Uterus (tissue), 4 donors: ENCODE measurements around the gene DLK1. TPM values are rescaled to one million over a fixed set of nuclear protein-coding genes. Genes with fewer than 3 reads are reported as not detected.

Source experiments
- DNase-seq, 2 donors: peaks; one replicate each; pipeline ENCODE4 v3.0.0-alpha.2; 2019 to 2020
- H3K27ac ChIP-seq, 2 donors: fragments of 200-600 bp; sonication (generic); 1 replicate in 1 of 2; 2 replicates in 1 of 2; pipeline ENCODE4 v1.5.1; 2016 to 2018
- H3K27me3 ChIP-seq, 2 donors: fragments of 200-600 bp; sonication (generic); one replicate each; pipeline ENCODE4 v1.5.1; 2018 to 2019; ENCODE audit warnings: control low read depth in 1 of 2
- H3K36me3 ChIP-seq, 2 donors: fragments of 200-600 bp; sonication (generic); one replicate each; pipeline ENCODE4 v1.5.1; 2019; ENCODE audit warnings: control low read depth in 1 of 2
- H3K4me1 ChIP-seq, 2 donors: fragments of 200-600 bp; sonication (generic); one replicate each; pipeline ENCODE4 v1.5.1; 2018 to 2019; ENCODE audit warnings: control low read depth in 1 of 2
- H3K4me3 ChIP-seq, 2 donors: fragments of 200-600 bp; sonication (generic); 1 replicate in 1 of 2; 2 replicates in 1 of 2; pipeline ENCODE4 v1.5.1; 2018 to 2019; ENCODE audit warnings: mild to moderate bottlenecking in 1 of 2
- H3K9me3 ChIP-seq, 2 donors: fragments of 200-600 bp; sonication (generic); one replicate each; pipeline ENCODE4 v1.5.1; 2019; ENCODE audit warnings: control low read depth in 1 of 2
- POLR2A ChIP-seq, 2 donors: fragments of 450-650 bp; IDR thresholded peaks; one replicate each; pipeline ENCODE4 v1.6.1; 2016; ENCODE audit warnings: antibody characterized with exemption in 2 of 2, mild to moderate bottlenecking in 1 of 2, moderate library complexity in 1 of 2
- intact Hi-C: fragments of 100-400 bp; cut with DNase I; formaldehyde crosslinking; loops from one replicate; pipeline ENCODE4 v1.15.1; 2023; ENCODE audit warnings: low total_unique reads
- total RNA-seq, 4 donors: library from RNA; depleted of rRNA in 3 of 4; stranded (reverse); fragments of >200 nt in 3 of 4; gene quantifications; one replicate each; pipeline versions ENCODE4 v1.1.0 to v1.2.4, GENCODE V29; 2014 to 2023
- TF ChIP-seq, protein P1 (sequence below), 4 experiments: fragments of 200-600 bp in 2 of 4; fragments of 450-650 bp in 2 of 4; sonication (generic) in 2 of 4; IDR thresholded peaks; one replicate each; pipeline ENCODE4 v1.5.1; 2016 to 2019; ENCODE audit warnings: antibody characterized with exemption in 4 of 4, mild to moderate bottlenecking in 2 of 4, moderate library complexity in 1 of 4
- donor health status: DM: yes; HTN: yes; CAD: no.

Gene DLK1
- total RNA-seq, 4 donors from 2014 or later: 2.2 to 41.1 TPM; not detected in 2

DNA sequence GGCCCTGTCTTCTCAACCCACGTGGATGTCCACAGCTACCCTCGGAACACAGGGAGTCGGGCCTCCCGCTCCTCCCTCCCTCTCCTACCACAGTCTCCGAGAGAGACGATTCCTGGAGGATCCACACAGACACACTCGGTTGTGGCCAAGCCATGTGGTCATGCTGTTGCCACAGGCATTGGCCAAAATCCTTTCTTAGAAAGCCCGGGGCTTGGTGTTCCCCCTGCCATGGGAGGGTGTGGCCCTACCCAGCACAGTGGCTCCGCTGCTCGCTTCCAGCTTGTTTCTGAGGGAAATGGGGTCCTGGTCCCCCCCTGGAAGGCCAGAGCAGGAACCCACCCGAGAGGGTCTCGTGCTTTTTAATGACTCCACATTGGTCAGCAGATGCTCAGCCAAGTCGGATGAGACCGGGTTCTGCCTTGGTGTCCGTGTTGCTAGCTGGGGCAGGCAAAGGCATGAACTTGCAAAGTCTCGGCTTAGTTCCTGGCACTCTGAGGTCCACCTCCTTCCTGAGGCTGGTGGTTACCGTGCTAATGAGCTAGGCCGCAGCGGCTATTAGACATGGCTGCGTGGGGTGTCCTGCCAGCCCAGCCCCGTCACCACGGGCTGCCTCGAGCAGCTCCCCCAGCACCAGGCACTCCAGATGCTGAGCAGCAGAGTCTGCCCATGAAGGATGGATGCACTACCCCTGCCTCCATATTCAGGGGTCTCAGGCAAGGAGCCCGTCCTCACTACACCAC, 52.4 kb downstream of the DLK1 start:
- Histone ChIP-seq H3K9me3 (no peaks in the 10 kb centered on the region), H3K36me3 (no peaks in the 10 kb centered on the region), H3K4me3 (no peak overlapping the region), H3K4me1 (no peaks in the 10 kb centered on the region), H3K27ac (no peak overlapping the region), H3K27me3 (no peaks in the 10 kb centered on the region)
- TF ChIP-seq, protein P1, sequence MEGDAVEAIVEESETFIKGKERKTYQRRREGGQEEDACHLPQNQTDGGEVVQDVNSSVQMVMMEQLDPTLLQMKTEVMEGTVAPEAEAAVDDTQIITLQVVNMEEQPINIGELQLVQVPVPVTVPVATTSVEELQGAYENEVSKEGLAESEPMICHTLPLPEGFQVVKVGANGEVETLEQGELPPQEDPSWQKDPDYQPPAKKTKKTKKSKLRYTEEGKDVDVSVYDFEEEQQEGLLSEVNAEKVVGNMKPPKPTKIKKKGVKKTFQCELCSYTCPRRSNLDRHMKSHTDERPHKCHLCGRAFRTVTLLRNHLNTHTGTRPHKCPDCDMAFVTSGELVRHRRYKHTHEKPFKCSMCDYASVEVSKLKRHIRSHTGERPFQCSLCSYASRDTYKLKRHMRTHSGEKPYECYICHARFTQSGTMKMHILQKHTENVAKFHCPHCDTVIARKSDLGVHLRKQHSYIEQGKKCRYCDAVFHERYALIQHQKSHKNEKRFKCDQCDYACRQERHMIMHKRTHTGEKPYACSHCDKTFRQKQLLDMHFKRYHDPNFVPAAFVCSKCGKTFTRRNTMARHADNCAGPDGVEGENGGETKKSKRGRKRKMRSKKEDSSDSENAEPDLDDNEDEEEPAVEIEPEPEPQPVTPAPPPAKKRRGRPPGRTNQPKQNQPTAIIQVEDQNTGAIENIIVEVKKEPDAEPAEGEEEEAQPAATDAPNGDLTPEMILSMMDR (IDR thresholded peaks at IDR 0.05): no peak
- intact Hi-C loops: no loop called here
- peak in 1 of 2 donors; percentile 9 for DNase-seq

GRCh38 chr14:100779691-100780080, 53.0 kb downstream of the DLK1 start:
- Histone ChIP-seq H3K27me3 (no peaks in the 10 kb centered on the region), H3K4me3 (no peak overlapping the region), H3K9me3 (no peaks in the 10 kb centered on the region), H3K36me3 (no peaks in the 10 kb centered on the region), H3K27ac (no peak overlapping the region), H3K4me1 (no peaks in the 10 kb centered on the region)
- no peak for TF ChIP-seq POLR2A (IDR thresholded peaks at IDR 0.05)
- TF ChIP-seq, protein P1 (IDR thresholded peaks at IDR 0.05): no peak
- DNase-seq: no peak
- intact Hi-C loops: no loop called here

- no peak for DNase-seq
- no peaks in the 10 kb centered on the region for H3K36me3 ChIP-seq
- H3K9me3 ChIP-seq: no peaks in the 10 kb centered on the region
- H3K4me3 ChIP-seq: no peak overlapping the region
- H3K27me3 ChIP-seq: no peaks in the 10 kb centered on the region
- H3K27ac ChIP-seq: no peak overlapping the region
- intact Hi-C loops: no loop called here
- TF ChIP-seq, protein P1 (IDR thresholded peaks at IDR 0.05): no peak
- no peak for TF ChIP-seq POLR2A (IDR thresholded peaks at IDR 0.05)
- H3K4me1 ChIP-seq: no peaks in the 10 kb centered on the region
Measured at GRCh38 chr14:100780246-100780645, 53.6 kb downstream of the DLK1 start.

GRCh38 chr14:100780646-100781355, 54.1 kb downstream of the DLK1 start:
- DNase-seq: peak in 1 of 2 donors; percentile 6
- intact Hi-C loops: no loop called here
- Histone ChIP-seq H3K27me3 (no peaks in the 10 kb centered on the region), H3K36me3 (no peaks in the 10 kb centered on the region), H3K9me3 (no peaks in the 10 kb centered on the region), H3K4me3 (no peak overlapping the region), H3K4me1 (no peaks in the 10 kb centered on the region), H3K27ac (no peak overlapping the region)
- no peak for TF ChIP-seq POLR2A (IDR thresholded peaks at IDR 0.05)

DNA sequence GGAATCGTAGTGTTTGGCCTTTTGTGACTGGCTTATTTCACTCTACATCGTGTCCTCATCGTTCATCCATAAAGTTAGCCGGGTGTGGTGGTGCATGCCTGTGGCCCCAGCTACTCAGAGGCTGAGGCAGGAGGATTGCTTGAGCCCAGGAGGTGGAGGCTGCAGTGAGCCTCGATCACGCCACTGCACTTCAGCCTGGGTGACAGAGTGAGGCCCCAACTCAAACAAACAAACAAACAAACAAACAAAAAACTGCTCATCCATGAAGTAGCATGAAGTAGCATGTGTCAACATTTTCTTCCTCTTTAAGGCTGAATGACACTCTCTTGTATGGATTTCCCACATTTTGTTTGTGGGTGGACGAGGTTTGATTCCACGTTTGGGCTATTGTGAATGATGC, 55.3 kb downstream of the DLK1 start:
- Histone ChIP-seq H3K9me3 (no peaks in the 10 kb centered on the region), H3K4me1 (no peaks in the 10 kb centered on the region), H3K4me3 (no peak overlapping the region), H3K27me3 (no peaks in the 10 kb centered on the region), H3K36me3 (no peaks in the 10 kb centered on the region), H3K27ac (no peak overlapping the region)
- no peak for DNase-seq
- TF ChIP-seq POLR2A (IDR thresholded peaks at IDR 0.05): no peak
- TF ChIP-seq, protein P1 (IDR thresholded peaks at IDR 0.05): no peak
- intact Hi-C loops: no loop called here
